ENCODE results near the gene RHOBTB1.

RHOBTB1 gene

GRCh38 chr10:60898321-60898720 is 45.7 kb downstream of the RHOBTB1 start (continued):
- TF ChIP-seq ZSCAN5A (tag by site-specific recombination; IDR thresholded peaks at IDR 0.05) = no peak
- TF ChIP-seq ZNF391 (tag by site-specific recombination; IDR thresholded peaks at IDR 0.05; ENCODE audit: borderline replicate concordance, low read depth) = no peak
- TF ChIP-seq ZNF596 (tag by site-specific recombination; IDR thresholded peaks at IDR 0.05) = no peak
- TF ChIP-seq, protein P1, sequence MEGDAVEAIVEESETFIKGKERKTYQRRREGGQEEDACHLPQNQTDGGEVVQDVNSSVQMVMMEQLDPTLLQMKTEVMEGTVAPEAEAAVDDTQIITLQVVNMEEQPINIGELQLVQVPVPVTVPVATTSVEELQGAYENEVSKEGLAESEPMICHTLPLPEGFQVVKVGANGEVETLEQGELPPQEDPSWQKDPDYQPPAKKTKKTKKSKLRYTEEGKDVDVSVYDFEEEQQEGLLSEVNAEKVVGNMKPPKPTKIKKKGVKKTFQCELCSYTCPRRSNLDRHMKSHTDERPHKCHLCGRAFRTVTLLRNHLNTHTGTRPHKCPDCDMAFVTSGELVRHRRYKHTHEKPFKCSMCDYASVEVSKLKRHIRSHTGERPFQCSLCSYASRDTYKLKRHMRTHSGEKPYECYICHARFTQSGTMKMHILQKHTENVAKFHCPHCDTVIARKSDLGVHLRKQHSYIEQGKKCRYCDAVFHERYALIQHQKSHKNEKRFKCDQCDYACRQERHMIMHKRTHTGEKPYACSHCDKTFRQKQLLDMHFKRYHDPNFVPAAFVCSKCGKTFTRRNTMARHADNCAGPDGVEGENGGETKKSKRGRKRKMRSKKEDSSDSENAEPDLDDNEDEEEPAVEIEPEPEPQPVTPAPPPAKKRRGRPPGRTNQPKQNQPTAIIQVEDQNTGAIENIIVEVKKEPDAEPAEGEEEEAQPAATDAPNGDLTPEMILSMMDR (tag by site-specific recombination; IDR thresholded peaks at IDR 0.05) = no peak

- Histone ChIP-seq H3K27ac (ENCODE audit: extremely low read depth, low read depth, low read length) (no peak overlapping the region), H3K4me1 (ENCODE audit: control insufficient read depth, insufficient read depth, low read length) (peaks cover 21% of the 10 kb centered on the region), H3K4me3 (ENCODE audit: low read depth, low read length) (no peak overlapping the region), H3K36me3 (ENCODE audit: control insufficient read depth in 2 of 2, insufficient read depth in 1 of 2, low read length in 2 of 2) (no peaks in the 10 kb centered on the region; a peak in 1 of 3 replicates), H3K9me3 (ENCODE audit: control insufficient read depth, insufficient read depth, low read depth, low read length) (no peaks in the 10 kb centered on the region)
- no peak for TF ChIP-seq ZBTB21 (tag by site-specific recombination; IDR thresholded peaks at IDR 0.05)
- no peak for TF ChIP-seq ZNF416 (tag by site-specific recombination; IDR thresholded peaks at IDR 0.05)
- TF ChIP-seq, protein P2, sequence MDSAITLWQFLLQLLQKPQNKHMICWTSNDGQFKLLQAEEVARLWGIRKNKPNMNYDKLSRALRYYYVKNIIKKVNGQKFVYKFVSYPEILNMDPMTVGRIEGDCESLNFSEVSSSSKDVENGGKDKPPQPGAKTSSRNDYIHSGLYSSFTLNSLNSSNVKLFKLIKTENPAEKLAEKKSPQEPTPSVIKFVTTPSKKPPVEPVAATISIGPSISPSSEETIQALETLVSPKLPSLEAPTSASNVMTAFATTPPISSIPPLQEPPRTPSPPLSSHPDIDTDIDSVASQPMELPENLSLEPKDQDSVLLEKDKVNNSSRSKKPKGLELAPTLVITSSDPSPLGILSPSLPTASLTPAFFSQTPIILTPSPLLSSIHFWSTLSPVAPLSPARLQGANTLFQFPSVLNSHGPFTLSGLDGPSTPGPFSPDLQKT (IDR thresholded peaks at IDR 0.05; ENCODE audit: borderline replicate concordance, low read depth, low read length) = no peak
- TF ChIP-seq ZNF610 (tag by site-specific recombination; IDR thresholded peaks at IDR 0.05; ENCODE audit: borderline replicate concordance) = no peak
- TF ChIP-seq, protein P3, sequence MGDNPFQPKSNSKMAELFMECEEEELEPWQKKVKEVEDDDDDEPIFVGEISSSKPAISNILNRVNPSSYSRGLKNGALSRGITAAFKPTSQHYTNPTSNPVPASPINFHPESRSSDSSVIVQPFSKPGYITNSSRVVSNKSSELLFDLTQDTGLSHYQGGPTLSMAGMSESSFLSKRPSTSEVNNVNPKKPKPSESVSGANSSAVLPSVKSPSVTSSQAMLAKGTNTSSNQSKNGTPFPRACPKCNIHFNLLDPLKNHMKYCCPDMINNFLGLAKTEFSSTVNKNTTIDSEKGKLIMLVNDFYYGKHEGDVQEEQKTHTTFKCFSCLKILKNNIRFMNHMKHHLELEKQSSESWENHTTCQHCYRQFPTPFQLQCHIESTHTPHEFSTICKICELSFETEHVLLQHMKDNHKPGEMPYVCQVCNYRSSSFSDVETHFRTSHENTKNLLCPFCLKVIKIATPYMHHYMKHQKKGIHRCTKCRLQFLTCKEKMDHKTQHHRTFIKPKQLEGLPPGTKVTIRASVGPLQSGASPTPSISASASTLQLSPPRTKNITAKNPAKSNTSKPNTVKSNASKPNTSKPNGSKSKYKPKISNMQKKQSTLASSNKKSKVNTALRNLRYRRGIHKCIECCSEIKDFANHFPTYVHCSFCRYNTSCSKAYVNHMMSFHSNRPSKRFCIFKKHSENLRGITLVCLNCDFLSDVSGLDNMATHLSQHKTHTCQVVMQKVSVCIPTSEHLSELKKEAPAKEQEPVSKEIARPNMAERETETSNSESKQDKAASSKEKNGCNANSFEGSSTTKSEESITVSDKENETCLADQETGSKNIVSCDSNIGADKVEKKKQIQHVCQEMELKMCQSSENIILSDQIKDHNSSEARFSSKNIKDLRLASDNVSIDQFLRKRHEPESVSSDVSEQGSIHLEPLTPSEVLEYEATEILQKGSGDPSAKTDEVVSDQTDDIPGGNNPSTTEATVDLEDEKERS (tag by site-specific recombination; IDR thresholded peaks at IDR 0.05) = no peak
- no peak for TF ChIP-seq ZNF530 (tag by site-specific recombination; IDR thresholded peaks at IDR 0.05; ENCODE audit: low read depth)
- no peak for TF ChIP-seq ZSCAN16 (tag by site-specific recombination; IDR thresholded peaks at IDR 0.05)
- no peak for TF ChIP-seq ZNF830 (tag by site-specific recombination; IDR thresholded peaks at IDR 0.05; ENCODE audit: low read depth)
- TF ChIP-seq ZSCAN30 (tag by site-specific recombination; IDR thresholded peaks at IDR 0.05) = no peak
- CTCF ChIA-PET = interaction anchor here (0.7 to 3.6 kb wide), 2 partner anchors 13 to 79 kb away, joined by 3 to 16 read pairs; no protein-coding TSS in a partner anchor
- POLR2A ChIA-PET = no interaction called here
Observed at GRCh38 chr10:60896810-60897209, 47.2 kb downstream of the RHOBTB1 start.

DNA sequence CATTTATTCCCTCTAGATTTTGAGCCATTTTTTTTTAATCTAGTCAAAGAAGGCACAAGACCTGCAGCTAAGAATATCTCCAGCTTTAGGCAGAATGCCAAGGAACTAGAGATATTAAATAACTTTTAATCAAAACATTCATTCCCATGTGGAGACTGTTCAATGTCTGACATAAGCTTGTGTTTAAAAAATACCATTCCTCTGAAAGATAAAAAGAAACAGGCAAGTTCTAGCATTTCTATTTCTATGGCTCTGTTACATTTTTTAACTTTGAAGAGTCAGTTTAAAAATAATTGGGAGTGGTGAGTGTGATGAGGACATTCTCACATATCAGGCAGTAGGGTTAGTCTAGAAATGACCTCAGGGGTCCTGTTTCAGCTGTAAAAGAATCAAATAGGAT is 48.0 kb downstream of the RHOBTB1 start:
- no peak for TF ChIP-seq ZSCAN30 (tag by site-specific recombination; IDR thresholded peaks at IDR 0.05)
- peak; percentile 22; the same call in 1 of the 2 replicates for TF ChIP-seq ZNF335 (tag by site-specific recombination; conservative IDR thresholded peaks at IDR 0.05)
- TF ChIP-seq ZNF133 (tag by site-specific recombination; IDR thresholded peaks at IDR 0.05) = no peak
- TF ChIP-seq IKZF3 (tag by site-specific recombination; IDR thresholded peaks at IDR 0.05) = no peak
- no peak for TF ChIP-seq YY2 (tag by site-specific recombination; IDR thresholded peaks at IDR 0.05)
- TF ChIP-seq, protein P4, sequence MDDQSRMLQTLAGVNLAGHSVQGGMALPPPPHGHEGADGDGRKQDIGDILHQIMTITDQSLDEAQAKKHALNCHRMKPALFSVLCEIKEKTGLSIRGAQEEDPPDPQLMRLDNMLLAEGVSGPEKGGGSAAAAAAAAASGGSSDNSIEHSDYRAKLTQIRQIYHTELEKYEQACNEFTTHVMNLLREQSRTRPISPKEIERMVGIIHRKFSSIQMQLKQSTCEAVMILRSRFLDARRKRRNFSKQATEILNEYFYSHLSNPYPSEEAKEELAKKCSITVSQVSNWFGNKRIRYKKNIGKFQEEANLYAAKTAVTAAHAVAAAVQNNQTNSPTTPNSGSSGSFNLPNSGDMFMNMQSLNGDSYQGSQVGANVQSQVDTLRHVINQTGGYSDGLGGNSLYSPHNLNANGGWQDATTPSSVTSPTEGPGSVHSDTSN (CRISPR knock-in tag; IDR thresholded peaks at IDR 0.05) = no peak
- Histone ChIP-seq H3K36me3 (ENCODE audit: control insufficient read depth in 2 of 2, insufficient read depth in 1 of 2, low read length in 2 of 2) (no peaks in the 10 kb centered on the region; a peak in 1 of 3 replicates), H3K27ac (ENCODE audit: extremely low read depth, low read depth, low read length) (no peak overlapping the region), H3K9me3 (ENCODE audit: control insufficient read depth, insufficient read depth, low read depth, low read length) (no peaks in the 10 kb centered on the region), H3K4me3 (ENCODE audit: low read depth, low read length) (no peak overlapping the region), H3K4me1 (ENCODE audit: control insufficient read depth, insufficient read depth, low read length) (peaks cover 20% of the 10 kb centered on the region)
- ChIA-PET POLR2A (no interaction called here), CTCF (interaction anchor here (3.6 kb wide), 1 partner anchor 12 kb away, joined by 16 read pairs; no protein-coding TSS in a partner anchor)

Data from HEK293 (cell line).